H1 (cell line): ENCODE data around the gene CTSC. TPM values are rescaled to one million over a fixed set of nuclear protein-coding genes. Genes with fewer than 3 reads are reported as not detected.

Experiments
- CTCF ChIA-PET: fragments of 300-600 bp; sonication (Branson Sonifier 250); formaldehyde crosslinking; loops from one replicate; lab custom pipeline; 2021; ENCODE audit not compliant: partially characterized antibody; lab: Charles Lee
- POLR2A ChIA-PET: fragments of 300-600 bp; sonication (Branson Sonifier 250); formaldehyde crosslinking; loops from one replicate; lab custom pipeline; 2021; ENCODE audit warnings: inconsistent platforms; ENCODE audit not compliant: partially characterized antibody; lab: Charles Lee
- DNase-seq, 2 experiments: peaks; one replicate each; pipeline versions ENCODE4 v3.0.0 to v3.0.0-alpha.2; 2010 to 2022; ENCODE audit warnings: low spot score in 2 of 2, low read depth in 1 of 2, mixed read lengths in 1 of 2
- FAIRE-seq: peaks from 2 replicates; lab custom pipeline; 2011; peaks lifted over from hg19 to GRCh38; lab: Jason Lieb, UNC
- H2AFZ ChIP-seq: 2 replicates; pipeline ENCODE4 v1.8.1; 2012; ENCODE audit warnings: low read length, inconsistent platforms
- H2AK5ac ChIP-seq: 2 replicates; pipeline ENCODE4 v1.6.1; 2013; ENCODE audit warnings: low read depth, low read length
- H2BK120ac ChIP-seq: replicated peaks from 2 replicates; pipeline ENCODE3; 2013; ENCODE audit warnings: low read depth, low read length, inconsistent platforms
- H2BK12ac ChIP-seq: 2 replicates; pipeline ENCODE4 v1.6.1; 2013; ENCODE audit warnings: low read depth, low read length
- H2BK15ac ChIP-seq: 2 replicates; pipeline ENCODE4 v1.6.1; 2013; ENCODE audit warnings: low read length
- H2BK20ac ChIP-seq: 2 replicates; pipeline ENCODE4 v1.6.1; 2013; ENCODE audit warnings: low read length
- H2BK5ac ChIP-seq: 2 replicates; pipeline ENCODE4 v1.6.1; 2013; ENCODE audit warnings: low read depth, low read length
- H3K14ac ChIP-seq: 2 replicates; pipeline ENCODE4 v1.6.1; 2013; ENCODE audit warnings: inconsistent platforms; ENCODE audit not compliant: insufficient read length
- H3K18ac ChIP-seq: 2 replicates; pipeline ENCODE4 v1.6.1; 2013; ENCODE audit warnings: low read length; ENCODE audit errors: extremely low read depth
- H3K23ac ChIP-seq: 2 replicates; pipeline ENCODE4 v1.6.1; 2013; ENCODE audit warnings: inconsistent platforms; ENCODE audit not compliant: insufficient read length
- H3K23me2 ChIP-seq: 2 replicates; pipeline ENCODE4 v1.6.1; 2013; ENCODE audit warnings: low read depth, low read length
- H3K27ac ChIP-seq: 2 replicates; pipeline ENCODE4 v1.6.1; 2011; ENCODE audit warnings: low read depth, low read length, inconsistent platforms
- H3K27me3 ChIP-seq, 4 experiments: replicated peaks in 1 of 4; 1 replicate in 1 of 4; 2 replicates in 3 of 4; pipeline versions ENCODE4 v1.6.1 to v1.8.1; 2011 to 2013; ENCODE audit warnings: low read length in 3 of 4, mild to moderate bottlenecking in 3 of 4, inconsistent platforms in 2 of 4, mixed read lengths in 2 of 4, moderate library complexity in 1 of 4; ENCODE audit not compliant: control insufficient read depth in 3 of 4, insufficient read depth in 3 of 4; ENCODE audit errors: extremely low read depth in 1 of 4
- H3K36me3 ChIP-seq, 4 experiments: 2 replicates each; pipeline versions ENCODE4 v1.6.1 to v1.8.1; 2011 to 2013; ENCODE audit warnings: mild to moderate bottlenecking in 4 of 4, low read length in 3 of 4, moderate library complexity in 2 of 4, control low read depth in 1 of 4, inconsistent platforms in 1 of 4; ENCODE audit not compliant: insufficient read depth in 4 of 4, control insufficient read depth in 2 of 4
- H3K4ac ChIP-seq: replicated peaks from 2 replicates; pipeline ENCODE3; 2013; ENCODE audit warnings: low read length, low read depth, mixed read lengths, inconsistent platforms; ENCODE audit not compliant: insufficient read length
- H3K4me1 ChIP-seq, 4 experiments: replicated peaks in 1 of 4; 1 replicate in 1 of 4; 2 replicates in 3 of 4; pipeline versions ENCODE4 v1.6.1 to v1.8.1; 2011 to 2013; ENCODE audit warnings: low read length in 3 of 4, inconsistent platforms in 2 of 4, mixed read lengths in 1 of 4; ENCODE audit not compliant: insufficient read depth in 4 of 4, control insufficient read depth in 3 of 4
- H3K4me2 ChIP-seq, 2 experiments: 2 replicates each; pipeline versions ENCODE4 v1.6.1 to v1.8.1; 2011 to 2013; ENCODE audit warnings: low read depth in 2 of 2, low read length in 2 of 2, control low read depth in 1 of 2, inconsistent platforms in 1 of 2, mild to moderate bottlenecking in 1 of 2; ENCODE audit not compliant: insufficient read depth in 1 of 2
- H3K4me3 ChIP-seq, 4 experiments: fragments of 200-600, 300-600 bp in 1 of 4; sonication (generic), shearing (Covaris generic), sonication (Bioruptor Twin) in 1 of 4; 2 replicates each; pipeline versions ENCODE4 v1.5.1 to v1.8.1; 2011 to 2016; ENCODE audit warnings: low read length in 4 of 4, low read depth in 3 of 4, control low read depth in 2 of 4, inconsistent platforms in 2 of 4, mild to moderate bottlenecking in 2 of 4, mixed read lengths in 1 of 4, moderate library complexity in 1 of 4; ENCODE audit not compliant: insufficient read depth in 2 of 4; ENCODE audit errors: extremely low read depth in 1 of 4
- H3K56ac ChIP-seq: replicated peaks from 2 replicates; pipeline ENCODE3; 2013; ENCODE audit warnings: low read depth, mild to moderate bottlenecking, mixed read lengths, low read length, inconsistent platforms; ENCODE audit not compliant: insufficient read length
- H3K79me1 ChIP-seq: 2 replicates; pipeline ENCODE4 v1.6.1; 2013; ENCODE audit warnings: low read depth, low read length, control low read depth
- H3K79me2 ChIP-seq, 2 experiments: 2 replicates each; pipeline versions ENCODE4 v1.6.1 to v1.8.1; 2012 to 2013; ENCODE audit warnings: low read length in 2 of 2, mild to moderate bottlenecking in 2 of 2, inconsistent platforms in 1 of 2; ENCODE audit not compliant: insufficient read depth in 2 of 2, control insufficient read depth in 1 of 2
- H3K9ac ChIP-seq, 4 experiments: replicated peaks in 1 of 4; 1 replicate in 1 of 4; 2 replicates in 3 of 4; pipeline versions ENCODE4 v1.6.1 to v1.8.1; 2011 to 2013; ENCODE audit warnings: low read depth in 3 of 4, low read length in 3 of 4, control low read depth in 2 of 4, mild to moderate bottlenecking in 2 of 4, moderate library complexity in 2 of 4, inconsistent platforms in 1 of 4; ENCODE audit errors: extremely low read depth in 1 of 4
- H3K9me3 ChIP-seq, 2 experiments: 2 replicates each; pipeline versions ENCODE4 v1.6.1 to v1.8.1; 2012 to 2013; ENCODE audit warnings: mild to moderate bottlenecking in 2 of 2, moderate library complexity in 2 of 2, control low read depth in 1 of 2, inconsistent platforms in 1 of 2, low read depth in 1 of 2, low read length in 1 of 2, mixed read lengths in 1 of 2; ENCODE audit not compliant: insufficient read depth in 2 of 2
- H4K20me1 ChIP-seq, 2 experiments: replicated peaks in 1 of 2; 2 replicates each; pipeline versions ENCODE3 to v1.8.1; 2011 to 2013; ENCODE audit warnings: inconsistent platforms in 2 of 2, low read length in 2 of 2, mild to moderate bottlenecking in 1 of 2; ENCODE audit not compliant: insufficient read depth in 2 of 2, control insufficient read depth in 1 of 2
- H4K5ac ChIP-seq: 2 replicates; pipeline ENCODE4 v1.6.1; 2013; ENCODE audit warnings: low read length, low read depth, mixed read lengths, inconsistent platforms; ENCODE audit not compliant: insufficient read length
- H4K8ac ChIP-seq: 2 replicates; pipeline ENCODE4 v1.8.0; 2013; ENCODE audit warnings: mild to moderate bottlenecking, moderate library complexity, low read length, inconsistent platforms; ENCODE audit not compliant: insufficient read depth; ENCODE audit errors: extremely low read depth
- H4K91ac ChIP-seq: replicated peaks from 2 replicates; pipeline ENCODE3; 2013; ENCODE audit warnings: low read length, mixed read lengths, inconsistent platforms; ENCODE audit not compliant: insufficient read length
- E2F6 ChIP-seq: IDR thresholded peaks from 2 replicates; pipeline ENCODE4 v1.6.1; 2012; ENCODE audit warnings: inconsistent platforms
- EP300 ChIP-seq, 2 experiments: IDR thresholded peaks; 1 replicate in 1 of 2; 2 replicates in 1 of 2; pipeline ENCODE4 v1.6.1; 2011 to 2012; ENCODE audit warnings: low read depth in 2 of 2, low read length in 2 of 2, mild to moderate bottlenecking in 2 of 2, borderline replicate concordance in 1 of 2, inconsistent platforms in 1 of 2, moderate library complexity in 1 of 2
- EZH2 ChIP-seq: fragments of 200-600 bp; sonication (generic); IDR thresholded peaks from 2 replicates; pipeline ENCODE4 v1.7.1; 2012; ENCODE audit warnings: low read depth, mild to moderate bottlenecking, moderate library complexity, low read length, inconsistent platforms; ENCODE audit not compliant: severe bottlenecking
- GABPA ChIP-seq: IDR thresholded peaks from 2 replicates; pipeline ENCODE4 v1.6.1; 2011; ENCODE audit warnings: mild to moderate bottlenecking, low read length, moderate library complexity, borderline replicate concordance; ENCODE audit not compliant: insufficient read depth
- KDM4A ChIP-seq: IDR thresholded peaks from one replicate; pipeline ENCODE4 v1.7.1; 2012; ENCODE audit warnings: low read depth, mild to moderate bottlenecking, moderate library complexity, low read length, inconsistent platforms; ENCODE audit not compliant: severe bottlenecking
- MAX ChIP-seq: IDR thresholded peaks from 2 replicates; pipeline ENCODE4 v1.6.1; 2012; ENCODE audit warnings: inconsistent platforms
- POLR2AphosphoS5 ChIP-seq: IDR thresholded peaks from 2 replicates; pipeline ENCODE4 v1.6.1; 2011; ENCODE audit warnings: low read depth, low read length
- RBBP5 ChIP-seq: IDR thresholded peaks from 2 replicates; pipeline ENCODE4 v1.7.1; 2012; ENCODE audit warnings: low read depth, mild to moderate bottlenecking, inconsistent platforms, low read length, moderate library complexity, borderline replicate concordance
- SAP30 ChIP-seq: fragments of 300-600 bp; sonication (generic); IDR thresholded peaks from 2 replicates; pipeline ENCODE4 v1.7.1; 2012; ENCODE audit warnings: low read length, moderate library complexity, mild to moderate bottlenecking, inconsistent platforms; ENCODE audit not compliant: insufficient read depth, insufficient replicate concordance
- SIRT6 ChIP-seq: IDR thresholded peaks from one replicate; pipeline ENCODE4 v1.7.1; 2012; ENCODE audit warnings: low read length, inconsistent platforms
- SP2 ChIP-seq: IDR thresholded peaks from 2 replicates; pipeline ENCODE4 v1.6.1; 2012; ENCODE audit warnings: mild to moderate bottlenecking, low read length, inconsistent platforms
- TBP ChIP-seq: IDR thresholded peaks from 2 replicates; pipeline ENCODE4 v1.6.1; 2011; ENCODE audit warnings: low read depth, low read length, improper control_type of control experiment
- WGBS, 2 experiments: shearing (Covaris generic) in 1 of 2; methylation state at CpG; one replicate each; pipeline versions ENCODE4 v1.1.6 to v1.1.7; 2013 to 2015; ENCODE audit warnings: low lambda C conversion rate in 2 of 2, mixed read lengths in 2 of 2, inconsistent platforms in 1 of 2, low coverage in 1 of 2, missing lambda C conversion rate in 1 of 2; ENCODE audit not compliant: insufficient replicate concordance in 2 of 2, insufficient coverage in 1 of 2, insufficient read length in 1 of 2; ENCODE audit errors: extremely low coverage in 1 of 2, missing lambda C conversion rate in 1 of 2; 5-methylcytosine and 5-hydroxymethylcytosine counted together
- polyA plus RNA-seq, 7 experiments: library from polyadenylated mRNA; depleted of rRNA in 3 of 7; stranded (reverse) in 5 of 7; unstranded in 2 of 7; fragments of >200 nt in 5 of 7; fragments of 200-250 nt in 2 of 7; gene quantifications; 1 replicate in 5 of 7; 2 replicates in 1 of 7; 4 replicates in 1 of 7; pipeline versions ENCODE4 v1.2.1 to v1.2.3, GENCODE V29; 2011 to 2013; ENCODE audit warnings: missing spikeins in 2 of 7, mixed read lengths in 2 of 7
- total RNA-seq: library from RNA; stranded (reverse); fragmentation: NEBNext Ultra II Directional; extraction: Animal tissue kit (Norgen Biotek cat#: 25700); gene quantifications from 2 replicates; pipeline ENCODE4 v1.2.1, GENCODE V29; 2021

CTSC gene
- total and polyA plus RNA-seq, 2 of the 8 experiments (the other 6 are each of a cell fraction or from before 2014, with no cell fraction given) = 347 to 369 TPM

DNA sequence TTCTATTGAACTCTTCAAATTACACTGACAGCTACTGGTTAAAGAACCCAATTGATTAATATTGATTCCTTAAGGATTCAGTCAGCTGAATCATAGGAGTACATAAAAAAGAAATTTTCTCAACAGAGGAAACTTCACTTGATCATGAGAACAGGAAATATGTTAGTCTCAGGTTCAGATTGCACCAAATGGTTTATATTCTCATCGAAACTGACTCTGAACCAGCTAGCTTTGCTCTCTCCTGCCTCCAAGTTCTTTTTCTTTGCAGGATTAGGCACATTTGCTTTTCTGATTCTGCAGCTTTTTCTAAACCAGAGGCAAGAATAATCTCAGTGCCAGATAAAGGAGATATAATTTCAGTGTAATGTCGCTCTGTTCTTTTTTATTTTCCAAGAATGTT lies 33.2 kb upstream of the CTSC start:
- Histone ChIP-seq H2BK20ac (no peak overlapping the region), H3K14ac (no peak overlapping the region), H3K79me2 (no peaks in the 10 kb centered on the region), H3K36me3 (no peaks in the 10 kb centered on the region), H3K9me3 (no peaks in the 10 kb centered on the region), H3K23me2 (no peaks in the 10 kb centered on the region), H3K56ac (no peak overlapping the region), H2AK5ac (no peak overlapping the region), H3K79me1 (no peaks in the 10 kb centered on the region), H2BK15ac (no peak overlapping the region), H3K4me1 (peaks cover 0 to 2% (median 1%) of the 10 kb centered on the region in 4 experiments; a peak in 1 of 7 replicates), H2BK12ac (no peak overlapping the region), H3K4me3 (no peak overlapping the region)
- POLR2A ChIA-PET = no interaction called here
- no peak for DNase-seq
- TF ChIP-seq SIRT6 (no peak), EZH2 (no peak), SP2 (no peak), EP300 (IDR thresholded peaks at IDR 0.05; ENCODE audit: borderline replicate concordance in 1 of 2, low read depth in 2 of 2, low read length in 2 of 2) (no peak), GABPA (no peak), SAP30 (no peak), TBP (no peak), POLR2AphosphoS5 (no peak), KDM4A (no peak), E2F6 (no peak), MAX (no peak), RBBP5 (no peak)
- TF ChIP-seq, all 59 proteins: peak for 0
- Histone ChIP-seq H4K91ac (no peak overlapping the region), H3K4ac (no peak overlapping the region), H4K20me1 (no peaks in the 10 kb centered on the region), H4K8ac (no peak overlapping the region), H4K5ac (no peak overlapping the region), H3K27me3 (no peaks in the 10 kb centered on the region), H2BK120ac (no peak overlapping the region), H3K27ac (no peak overlapping the region), H3K18ac (no peak overlapping the region), H3K4me2 (no peak overlapping the region), H2AFZ (no peak overlapping the region), H3K23ac (no peak overlapping the region), H3K9ac (no peak overlapping the region), H2BK5ac (no peak overlapping the region)
- no peak for FAIRE-seq
- CTCF ChIA-PET = interaction anchor here (0.7 to 1.1 kb wide), 3 partner anchors 29 to 183 kb away, joined by 3 to 4 read pairs (median 3); no protein-coding TSS in a partner anchor
- 78% methylated on average over 2 of the region's 2 CpGs; no CpG with 5 or more reads in 1 of the 2 experiments for WGBS, 2 experiments
